ENCODE measurements around the gene DSCAML1. TPM values are rescaled to one million over a fixed set of nuclear protein-coding genes. Genes with fewer than 3 reads are reported as not detected.
A peak's percentile ranks its signal among the peaks of the same experiment; 100 is the strongest.

The DSCAML1 gene
- total RNA-seq, 1 donor from 2014 or later: not detected

GRCh38 chr11:117428856-117429229 is 368.2 kb downstream of the DSCAML1 start:
- no peak for DNase-seq (ENCODE audit: extremely low spot score, unreplicated experiment)
- H3K4me1 Mint-ChIP-seq (ENCODE audit: unreplicated experiment): no peaks in the 10 kb centered on the region
- H3K9me3 Mint-ChIP-seq (ENCODE audit: unreplicated experiment): no peaks in the 10 kb centered on the region
- H3K36me3 Mint-ChIP-seq (ENCODE audit: unreplicated experiment): no peaks in the 10 kb centered on the region
- no peak overlapping the region for H3K27ac Mint-ChIP-seq (ENCODE audit: unreplicated experiment)
- TF ChIP-seq CTCF (IDR thresholded peaks at IDR 0.05): no peak
- H3K27me3 Mint-ChIP-seq (ENCODE audit: unreplicated experiment): peaks cover 33% of the 10 kb centered on the region
- no peak overlapping the region for H3K4me3 Mint-ChIP-seq (ENCODE audit: unreplicated experiment)

GRCh38 chr11:117428186-117428855 is 368.7 kb downstream of the DSCAML1 start:
- Mint-ChIP-seq H3K27ac (ENCODE audit: unreplicated experiment) (no peak overlapping the region), H3K4me3 (ENCODE audit: unreplicated experiment) (no peak overlapping the region), H3K4me1 (ENCODE audit: unreplicated experiment) (no peaks in the 10 kb centered on the region), H3K9me3 (ENCODE audit: unreplicated experiment) (no peaks in the 10 kb centered on the region), H3K27me3 (ENCODE audit: unreplicated experiment) (peaks cover 36% of the 10 kb centered on the region), H3K36me3 (ENCODE audit: unreplicated experiment) (no peaks in the 10 kb centered on the region)
- no peak for DNase-seq (ENCODE audit: extremely low spot score, unreplicated experiment)
- TF ChIP-seq CTCF (IDR thresholded peaks at IDR 0.05): no peak

GRCh38 chr11:117427356-117427874 is 369.6 kb downstream of the DSCAML1 start:
- DNase-seq (ENCODE audit: extremely low spot score, unreplicated experiment): no peak
- no peak overlapping the region for H3K4me3 Mint-ChIP-seq (ENCODE audit: unreplicated experiment)
- H3K4me1 Mint-ChIP-seq (ENCODE audit: unreplicated experiment): no peaks in the 10 kb centered on the region

GRCh38 chr11:117426941-117427340 is 370.1 kb downstream of the DSCAML1 start:
- TF ChIP-seq CTCF (IDR thresholded peaks at IDR 0.05): no peak
- H3K4me3 Mint-ChIP-seq (ENCODE audit: unreplicated experiment): no peak overlapping the region
- no peak for DNase-seq (ENCODE audit: extremely low spot score, unreplicated experiment)
- peaks cover 30% of the 10 kb centered on the region for H3K27me3 Mint-ChIP-seq (ENCODE audit: unreplicated experiment)
- no peaks in the 10 kb centered on the region for H3K36me3 Mint-ChIP-seq (ENCODE audit: unreplicated experiment)
- no peaks in the 10 kb centered on the region for H3K4me1 Mint-ChIP-seq (ENCODE audit: unreplicated experiment)
- no peaks in the 10 kb centered on the region for H3K9me3 Mint-ChIP-seq (ENCODE audit: unreplicated experiment)
- no peak overlapping the region for H3K27ac Mint-ChIP-seq (ENCODE audit: unreplicated experiment)

More at GRCh38 chr11:117427356-117427874, 369.6 kb downstream of the DSCAML1 start:
- H3K36me3 Mint-ChIP-seq (ENCODE audit: unreplicated experiment): no peaks in the 10 kb centered on the region
- no peak for TF ChIP-seq CTCF (IDR thresholded peaks at IDR 0.05)
- peaks cover 30% of the 10 kb centered on the region for H3K27me3 Mint-ChIP-seq (ENCODE audit: unreplicated experiment)
- H3K27ac Mint-ChIP-seq (ENCODE audit: unreplicated experiment): no peak overlapping the region
- no peaks in the 10 kb centered on the region for H3K9me3 Mint-ChIP-seq (ENCODE audit: unreplicated experiment)

GRCh38 chr11:117426297-117426685 is 370.7 kb downstream of the DSCAML1 start:
- no peak overlapping the region for H3K4me3 Mint-ChIP-seq (ENCODE audit: unreplicated experiment)
- peak; percentile 91 for DNase-seq (ENCODE audit: extremely low spot score, unreplicated experiment)
- peaks cover 30% of the 10 kb centered on the region for H3K27me3 Mint-ChIP-seq (ENCODE audit: unreplicated experiment)
- TF ChIP-seq CTCF (IDR thresholded peaks at IDR 0.05): peak; percentile 95
- H3K27ac Mint-ChIP-seq (ENCODE audit: unreplicated experiment): no peak overlapping the region
- no peaks in the 10 kb centered on the region for H3K36me3 Mint-ChIP-seq (ENCODE audit: unreplicated experiment)
- H3K4me1 Mint-ChIP-seq (ENCODE audit: unreplicated experiment): no peaks in the 10 kb centered on the region
- H3K9me3 Mint-ChIP-seq (ENCODE audit: unreplicated experiment): no peaks in the 10 kb centered on the region
